ENCODE measurements around the gene GPC6. TPM values are rescaled to one million over a fixed set of nuclear protein-coding genes. Genes with fewer than 3 reads are reported as not detected.

Gene GPC6
- polyA plus RNA-seq, 1 donor from 2014 or later = 9.0 TPM

DNA sequence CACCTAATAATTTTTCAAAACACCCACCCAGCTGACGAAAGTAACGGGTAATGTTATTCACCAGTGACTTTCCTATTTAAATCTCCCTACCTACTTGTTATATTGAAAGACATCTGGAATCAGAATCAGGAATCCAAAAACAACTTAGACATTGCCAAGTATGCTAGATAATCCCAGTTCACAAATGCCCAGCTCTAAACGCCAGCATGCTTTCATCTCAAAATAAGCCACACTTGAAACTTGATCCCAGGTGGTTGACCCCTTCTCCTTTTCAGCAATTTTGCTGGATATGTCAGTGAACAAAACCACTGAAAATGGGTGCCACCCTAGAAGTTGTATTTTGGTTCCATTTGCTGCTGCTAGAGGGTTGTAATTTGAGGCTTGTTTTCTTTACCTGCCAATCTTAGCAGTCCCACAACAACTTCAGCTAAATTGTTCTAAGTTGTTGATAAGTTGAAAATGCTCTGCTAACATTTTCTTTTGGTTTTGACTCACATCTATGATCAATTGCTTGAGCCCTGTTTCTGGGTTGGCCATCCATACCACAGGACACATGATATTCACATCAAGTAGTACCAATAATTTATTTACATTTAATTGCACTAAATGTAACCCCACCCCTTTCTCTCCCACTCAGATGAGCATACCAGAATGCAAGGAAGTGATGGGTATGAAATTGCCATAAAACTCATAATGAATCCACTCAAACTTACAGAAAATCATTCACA is 1186.4 kb downstream of the GPC6 start:
- Histone ChIP-seq H3K27me3 (ENCODE audit: insufficient read depth, low read depth, low read length) (no peaks in the 10 kb centered on the region), H4K20me1 (ENCODE audit: insufficient read depth) (no peaks in the 10 kb centered on the region), H3K9me2 (ENCODE audit: insufficient read depth, low read length) (no peaks in the 10 kb centered on the region), H3K9me3 (ENCODE audit: low read length) (no peaks in the 10 kb centered on the region), H3K9ac (ENCODE audit: low read length) (no peak overlapping the region), H3K79me2 (replicated peaks; ENCODE audit: insufficient read depth, low read length) (no peaks in the 10 kb centered on the region), H3K27ac (ENCODE audit: low read length) (no peak overlapping the region), H2AFZ (ENCODE audit: low read depth, low read length) (no peak overlapping the region), H3F3A (ENCODE audit: insufficient read depth, low read length, poor library complexity, severe bottlenecking) (no peaks in the 10 kb centered on the region), H3K4me3 (ENCODE audit: low read length) (no peak overlapping the region), H3K4me2 (ENCODE audit: low read length) (no peak overlapping the region), H3K36me3 (ENCODE audit: insufficient read depth, low read length) (no peaks in the 10 kb centered on the region)
- no peak for TF ChIP-seq TAF1 (IDR thresholded peaks at IDR 0.05; ENCODE audit: low read depth)
- TF ChIP-seq POLR2AphosphoS5 (IDR thresholded peaks at IDR 0.05) = no peak
- no peak for TF ChIP-seq EP300 (conservative IDR thresholded peaks at IDR 0.05; ENCODE audit: poor library complexity, severe bottlenecking)
- TF ChIP-seq MXI1 (conservative IDR thresholded peaks at IDR 0.05; ENCODE audit: poor library complexity, severe bottlenecking) = no peak
- TF ChIP-seq, protein P1, sequence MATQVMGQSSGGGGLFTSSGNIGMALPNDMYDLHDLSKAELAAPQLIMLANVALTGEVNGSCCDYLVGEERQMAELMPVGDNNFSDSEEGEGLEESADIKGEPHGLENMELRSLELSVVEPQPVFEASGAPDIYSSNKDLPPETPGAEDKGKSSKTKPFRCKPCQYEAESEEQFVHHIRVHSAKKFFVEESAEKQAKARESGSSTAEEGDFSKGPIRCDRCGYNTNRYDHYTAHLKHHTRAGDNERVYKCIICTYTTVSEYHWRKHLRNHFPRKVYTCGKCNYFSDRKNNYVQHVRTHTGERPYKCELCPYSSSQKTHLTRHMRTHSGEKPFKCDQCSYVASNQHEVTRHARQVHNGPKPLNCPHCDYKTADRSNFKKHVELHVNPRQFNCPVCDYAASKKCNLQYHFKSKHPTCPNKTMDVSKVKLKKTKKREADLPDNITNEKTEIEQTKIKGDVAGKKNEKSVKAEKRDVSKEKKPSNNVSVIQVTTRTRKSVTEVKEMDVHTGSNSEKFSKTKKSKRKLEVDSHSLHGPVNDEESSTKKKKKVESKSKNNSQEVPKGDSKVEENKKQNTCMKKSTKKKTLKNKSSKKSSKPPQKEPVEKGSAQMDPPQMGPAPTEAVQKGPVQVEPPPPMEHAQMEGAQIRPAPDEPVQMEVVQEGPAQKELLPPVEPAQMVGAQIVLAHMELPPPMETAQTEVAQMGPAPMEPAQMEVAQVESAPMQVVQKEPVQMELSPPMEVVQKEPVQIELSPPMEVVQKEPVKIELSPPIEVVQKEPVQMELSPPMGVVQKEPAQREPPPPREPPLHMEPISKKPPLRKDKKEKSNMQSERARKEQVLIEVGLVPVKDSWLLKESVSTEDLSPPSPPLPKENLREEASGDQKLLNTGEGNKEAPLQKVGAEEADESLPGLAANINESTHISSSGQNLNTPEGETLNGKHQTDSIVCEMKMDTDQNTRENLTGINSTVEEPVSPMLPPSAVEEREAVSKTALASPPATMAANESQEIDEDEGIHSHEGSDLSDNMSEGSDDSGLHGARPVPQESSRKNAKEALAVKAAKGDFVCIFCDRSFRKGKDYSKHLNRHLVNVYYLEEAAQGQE (IDR thresholded peaks at IDR 0.05; ENCODE audit: borderline replicate concordance) = no peak
- TF ChIP-seq EZH2 (IDR thresholded peaks at IDR 0.05; ENCODE audit: borderline replicate concordance, insufficient read depth, low read length, poor library complexity, severe bottlenecking) = no peak
- no peak for TF ChIP-seq SMC3 (conservative IDR thresholded peaks at IDR 0.05; ENCODE audit: poor library complexity)
- TF ChIP-seq, protein P2, sequence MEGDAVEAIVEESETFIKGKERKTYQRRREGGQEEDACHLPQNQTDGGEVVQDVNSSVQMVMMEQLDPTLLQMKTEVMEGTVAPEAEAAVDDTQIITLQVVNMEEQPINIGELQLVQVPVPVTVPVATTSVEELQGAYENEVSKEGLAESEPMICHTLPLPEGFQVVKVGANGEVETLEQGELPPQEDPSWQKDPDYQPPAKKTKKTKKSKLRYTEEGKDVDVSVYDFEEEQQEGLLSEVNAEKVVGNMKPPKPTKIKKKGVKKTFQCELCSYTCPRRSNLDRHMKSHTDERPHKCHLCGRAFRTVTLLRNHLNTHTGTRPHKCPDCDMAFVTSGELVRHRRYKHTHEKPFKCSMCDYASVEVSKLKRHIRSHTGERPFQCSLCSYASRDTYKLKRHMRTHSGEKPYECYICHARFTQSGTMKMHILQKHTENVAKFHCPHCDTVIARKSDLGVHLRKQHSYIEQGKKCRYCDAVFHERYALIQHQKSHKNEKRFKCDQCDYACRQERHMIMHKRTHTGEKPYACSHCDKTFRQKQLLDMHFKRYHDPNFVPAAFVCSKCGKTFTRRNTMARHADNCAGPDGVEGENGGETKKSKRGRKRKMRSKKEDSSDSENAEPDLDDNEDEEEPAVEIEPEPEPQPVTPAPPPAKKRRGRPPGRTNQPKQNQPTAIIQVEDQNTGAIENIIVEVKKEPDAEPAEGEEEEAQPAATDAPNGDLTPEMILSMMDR (IDR thresholded peaks at IDR 0.05; ENCODE audit: poor library complexity, severe bottlenecking) = no peak
- no peak for TF ChIP-seq RAD21 (conservative IDR thresholded peaks at IDR 0.05)

DNA sequence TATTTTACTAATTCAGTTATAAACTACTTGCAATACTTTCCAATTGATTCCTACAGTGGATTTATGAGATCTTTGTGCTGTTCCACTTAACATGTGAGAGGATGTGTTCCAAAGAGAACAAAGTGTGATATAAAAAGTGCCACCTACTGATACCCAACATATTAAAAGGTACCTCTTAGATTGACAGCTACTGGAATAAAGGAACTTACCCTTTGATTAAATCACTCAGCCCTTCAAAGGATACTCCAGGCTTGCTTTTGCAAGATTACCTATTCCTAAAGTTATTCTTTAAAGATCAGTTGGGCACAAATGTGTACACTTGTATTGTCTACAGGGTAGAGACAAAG is 1187.0 kb downstream of the GPC6 start:
- H3K9me2 ChIP-seq (ENCODE audit: insufficient read depth, low read length) = no peaks in the 10 kb centered on the region
- no peaks in the 10 kb centered on the region for H3K9me3 ChIP-seq (ENCODE audit: low read length)
- H3K27ac ChIP-seq (ENCODE audit: low read length) = no peak overlapping the region
- no peak overlapping the region for H2AFZ ChIP-seq (ENCODE audit: low read depth, low read length)
- H3F3A ChIP-seq (ENCODE audit: insufficient read depth, low read length, poor library complexity, severe bottlenecking) = no peaks in the 10 kb centered on the region
- H3K79me2 ChIP-seq (replicated peaks; ENCODE audit: insufficient read depth, low read length) = no peaks in the 10 kb centered on the region
- no peak overlapping the region for H3K4me2 ChIP-seq (ENCODE audit: low read length)
- H4K20me1 ChIP-seq (ENCODE audit: insufficient read depth) = no peaks in the 10 kb centered on the region
- H3K4me3 ChIP-seq (ENCODE audit: low read length) = no peak overlapping the region
- H3K27me3 ChIP-seq (ENCODE audit: insufficient read depth, low read depth, low read length) = no peaks in the 10 kb centered on the region
- no peak overlapping the region for H3K9ac ChIP-seq (ENCODE audit: low read length)
- TF ChIP-seq RAD21 (conservative IDR thresholded peaks at IDR 0.05) (no peak), EZH2 (IDR thresholded peaks at IDR 0.05; ENCODE audit: borderline replicate concordance, insufficient read depth, low read length, poor library complexity, severe bottlenecking) (no peak), EP300 (conservative IDR thresholded peaks at IDR 0.05; ENCODE audit: poor library complexity, severe bottlenecking) (no peak), TAF1 (IDR thresholded peaks at IDR 0.05; ENCODE audit: low read depth) (no peak), POLR2AphosphoS5 (IDR thresholded peaks at IDR 0.05) (no peak), MXI1 (conservative IDR thresholded peaks at IDR 0.05; ENCODE audit: poor library complexity, severe bottlenecking) (no peak), SMC3 (conservative IDR thresholded peaks at IDR 0.05; ENCODE audit: poor library complexity) (no peak)
- TF ChIP-seq, protein P2 (IDR thresholded peaks at IDR 0.05; ENCODE audit: poor library complexity, severe bottlenecking) = no peak
- TF ChIP-seq, protein P1 (IDR thresholded peaks at IDR 0.05; ENCODE audit: borderline replicate concordance) = no peak
- H3K36me3 ChIP-seq (ENCODE audit: insufficient read depth, low read length) = no peaks in the 10 kb centered on the region

Measured in neural cell (in vitro differentiated cells).